Kidney (tissue), 14 donors: ENCODE data around the gene LIPC. TPM values are rescaled to one million over a fixed set of nuclear protein-coding genes. Genes with fewer than 3 reads are reported as not detected.

ENCODE experiments used
- DNase-seq, 5 donors: peaks; one replicate each; pipeline ENCODE4 v3.0.0-alpha.2; 2013 to 2020
- FAIRE-seq: peaks from 2 replicates; lab custom pipeline; 2012; peaks lifted over from hg19 to GRCh38; lab: Jason Lieb, UNC
- H3K27ac ChIP-seq, 2 donors: one replicate each; pipeline ENCODE4 v1.7.0; 2013; ENCODE audit warnings: low read depth in 2 of 2, low read length in 2 of 2, inconsistent platforms in 1 of 2
- H3K27me3 ChIP-seq: one replicate; pipeline ENCODE4 v1.7.1; 2013; ENCODE audit warnings: low read length, inconsistent platforms; ENCODE audit not compliant: control insufficient read depth, insufficient read depth
- H3K36me3 ChIP-seq, 3 donors: one replicate each; pipeline versions ENCODE4 v1.7.0 to v1.7.1; 2013; ENCODE audit warnings: low read length in 3 of 3, control low read depth in 1 of 3, inconsistent platforms in 1 of 3; ENCODE audit not compliant: insufficient read depth in 3 of 3, control insufficient read depth in 2 of 3
- H3K4me1 ChIP-seq, 3 donors: one replicate each; pipeline versions ENCODE4 v1.7.0 to v1.7.1; 2013; ENCODE audit warnings: low read length in 3 of 3, inconsistent platforms in 1 of 3, low read depth in 1 of 3; ENCODE audit not compliant: control insufficient read depth in 2 of 3, insufficient read depth in 2 of 3
- H3K4me3 ChIP-seq, 3 donors: one replicate each; pipeline versions ENCODE4 v1.7.0 to v1.8.1; 2013; ENCODE audit warnings: low read length in 3 of 3, control low read depth in 1 of 3, inconsistent platforms in 1 of 3
- H3K9ac ChIP-seq, 3 donors: one replicate each; pipeline versions ENCODE4 v1.7.0 to v1.7.1; 2013; ENCODE audit warnings: low read length in 3 of 3, control low read depth in 1 of 3, inconsistent platforms in 1 of 3
- H3K9me3 ChIP-seq, 3 donors: one replicate each; pipeline versions ENCODE4 v1.7.0 to v1.7.1; 2013; ENCODE audit warnings: low read length in 3 of 3, control low read depth in 1 of 3, inconsistent platforms in 1 of 3; ENCODE audit not compliant: control insufficient read depth in 2 of 3, insufficient read depth in 1 of 3
- intact Hi-C: fragments of 100-400 bp; cut with DNase I; formaldehyde crosslinking; loops from one replicate; pipeline ENCODE4 v1.11.1; 2022
- polyA plus RNA-seq: library from polyadenylated mRNA; stranded (reverse); fragments of 350-450 nt; fragmentation: Illumina TruSeq; extraction: RNeasy Lipid Tissue Mini Kit (QIAGEN cat#74804); gene quantifications from one replicate; pipeline ENCODE4 v1.2.3, GENCODE V29; 2014; ENCODE audit warnings: low read depth, low replicate concordance; ENCODE audit not compliant: insufficient read depth
- total RNA-seq: library from RNA; stranded (reverse); fragmentation: NEBNext Ultra II Directional; extraction: Animal tissue kit (Norgen Biotek cat#: 25700); gene quantifications from one replicate; pipeline ENCODE4 v1.2.1, GENCODE V29; 2021
- TF ChIP-seq, protein P1 (sequence below): IDR thresholded peaks from 3 replicates; pipeline ENCODE4 v1.5.1; 2012; ENCODE audit warnings: mild to moderate bottlenecking, moderate library complexity, borderline replicate concordance; ENCODE audit not compliant: insufficient read depth; ENCODE audit errors: extremely low read depth
- donor health status: control.
- donor health status: control.
- donor health status: control.
- donor health status: control.
- donor health status: control.
- donor health status: DM: yes; HTN: yes; CAD: no.
- donor health status: Normal renal cell carcinoma (clear cell type).

LIPC gene
- total and polyA plus RNA-seq, 2 donors from 2014 or later = 9.9 to 21.6 TPM

DNA sequence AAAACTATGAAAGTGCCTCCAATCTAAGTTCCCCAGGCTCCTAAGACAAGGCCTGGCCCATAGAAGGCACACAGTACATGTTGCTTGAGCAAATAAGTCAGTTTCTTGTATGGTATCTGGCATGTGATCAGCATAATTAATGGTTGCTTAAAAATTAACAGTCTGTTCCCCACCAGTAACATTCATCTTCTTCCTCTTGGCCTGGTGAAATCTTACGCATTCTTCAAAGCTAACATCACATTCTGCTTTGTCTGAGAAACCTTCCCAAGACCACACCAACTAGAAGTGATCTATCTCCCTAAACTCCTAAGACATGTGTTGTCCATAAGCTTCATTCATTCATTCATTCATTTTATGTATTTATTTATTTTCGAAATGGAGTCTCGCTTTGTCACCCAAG lies 48.1 kb downstream of the LIPC start:
- peaks cover 7 to 27% (median 26%) of the 10 kb centered on the region in 3 donors for H3K4me1 ChIP-seq
- TF ChIP-seq, protein P1, sequence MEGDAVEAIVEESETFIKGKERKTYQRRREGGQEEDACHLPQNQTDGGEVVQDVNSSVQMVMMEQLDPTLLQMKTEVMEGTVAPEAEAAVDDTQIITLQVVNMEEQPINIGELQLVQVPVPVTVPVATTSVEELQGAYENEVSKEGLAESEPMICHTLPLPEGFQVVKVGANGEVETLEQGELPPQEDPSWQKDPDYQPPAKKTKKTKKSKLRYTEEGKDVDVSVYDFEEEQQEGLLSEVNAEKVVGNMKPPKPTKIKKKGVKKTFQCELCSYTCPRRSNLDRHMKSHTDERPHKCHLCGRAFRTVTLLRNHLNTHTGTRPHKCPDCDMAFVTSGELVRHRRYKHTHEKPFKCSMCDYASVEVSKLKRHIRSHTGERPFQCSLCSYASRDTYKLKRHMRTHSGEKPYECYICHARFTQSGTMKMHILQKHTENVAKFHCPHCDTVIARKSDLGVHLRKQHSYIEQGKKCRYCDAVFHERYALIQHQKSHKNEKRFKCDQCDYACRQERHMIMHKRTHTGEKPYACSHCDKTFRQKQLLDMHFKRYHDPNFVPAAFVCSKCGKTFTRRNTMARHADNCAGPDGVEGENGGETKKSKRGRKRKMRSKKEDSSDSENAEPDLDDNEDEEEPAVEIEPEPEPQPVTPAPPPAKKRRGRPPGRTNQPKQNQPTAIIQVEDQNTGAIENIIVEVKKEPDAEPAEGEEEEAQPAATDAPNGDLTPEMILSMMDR = no peak
- intact Hi-C loops = no loop called here
- H3K36me3 ChIP-seq = no peaks in the 10 kb centered on the region
- DNase-seq (no peak), FAIRE-seq (no peak)
- H3K27ac ChIP-seq = peak overlapping the region in 1 of 2 donors; percentile 82
- no peaks in the 10 kb centered on the region for H3K9me3 ChIP-seq
- no peak overlapping the region for H3K9ac ChIP-seq
- H3K4me3 ChIP-seq = no peak overlapping the region
- H3K27me3 ChIP-seq = no peaks in the 10 kb centered on the region

DNA sequence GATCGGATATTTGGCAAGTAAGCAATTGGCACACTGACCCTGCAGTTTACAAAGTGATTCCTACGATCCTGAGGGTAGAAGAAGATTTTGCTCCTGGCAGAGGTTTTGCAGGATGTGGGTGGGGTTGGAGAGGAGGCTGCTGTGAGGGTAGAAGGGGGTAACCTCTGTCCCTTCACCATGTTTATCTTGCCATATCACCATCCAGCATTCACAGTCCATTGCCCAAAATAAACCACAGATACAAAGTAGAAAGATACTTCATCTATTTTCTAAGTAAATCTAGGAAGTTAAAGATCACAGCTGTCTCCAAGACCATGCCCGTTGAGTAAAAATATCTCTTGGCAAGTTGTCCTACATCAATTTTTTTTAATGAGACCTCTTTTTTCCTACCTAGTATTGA lies 51.6 kb downstream of the LIPC start:
- Histone ChIP-seq H3K36me3 (no peaks in the 10 kb centered on the region), H3K9ac (no peak overlapping the region), H3K9me3 (no peaks in the 10 kb centered on the region), H3K4me3 (no peak overlapping the region), H3K4me1 (peaks cover 0 to 8% (median 3%) of the 10 kb centered on the region in 3 donors), H3K27ac (no peak overlapping the region), H3K27me3 (no peaks in the 10 kb centered on the region)
- intact Hi-C loops = no loop called here
- FAIRE-seq (no peak), DNase-seq (no peak)
- TF ChIP-seq, protein P1 = no peak

DNA sequence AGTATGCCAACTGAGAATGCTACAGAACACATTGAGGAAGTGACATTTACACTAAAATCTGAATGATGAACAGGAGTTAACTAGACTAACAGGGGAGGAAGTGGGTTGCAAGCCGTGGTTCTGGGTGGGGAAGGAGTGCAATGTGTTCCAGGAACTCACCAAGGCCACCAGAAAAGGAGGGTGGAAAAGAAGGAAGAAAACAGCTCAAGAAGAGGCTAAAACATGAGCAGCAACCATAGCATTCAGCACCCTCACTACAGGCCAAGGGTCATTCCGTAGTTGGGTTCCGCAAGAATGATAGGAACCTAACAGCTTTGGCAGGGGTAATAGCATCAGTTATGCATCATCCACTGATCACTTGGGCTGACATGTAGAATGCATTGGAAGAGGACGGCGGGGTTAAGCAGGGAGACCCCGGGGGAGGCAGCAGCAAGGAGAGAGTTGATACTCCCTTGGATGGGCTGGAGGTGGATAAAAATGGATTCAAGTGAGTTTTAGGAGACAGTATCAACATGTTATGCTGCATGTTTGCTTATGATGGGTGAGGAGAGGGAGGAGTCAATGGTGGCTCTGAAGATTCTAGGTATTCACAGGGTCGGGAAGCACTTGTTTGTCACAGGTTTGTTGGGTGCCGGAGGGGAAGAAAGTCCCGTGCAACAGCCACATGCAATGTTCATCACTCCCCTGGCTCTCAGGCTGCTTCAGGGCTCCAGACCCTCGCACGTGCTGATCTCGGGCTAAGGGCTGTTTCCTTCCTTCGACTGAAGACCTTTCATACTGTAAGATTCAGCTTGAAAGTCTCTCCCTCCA lies 53.2 kb downstream of the LIPC start:
- Histone ChIP-seq H3K27me3 (no peaks in the 10 kb centered on the region), H3K4me1 (no peaks in the 10 kb centered on the region), H3K9me3 (peaks cover 0 to 4% (median 0%) of the 10 kb centered on the region in 3 donors), H3K36me3 (no peaks in the 10 kb centered on the region), H3K27ac (no peak overlapping the region), H3K9ac (no peak overlapping the region), H3K4me3 (no peak overlapping the region)
- intact Hi-C loops = no loop called here
- FAIRE-seq (no peak), DNase-seq (no peak)
- TF ChIP-seq, protein P1 = no peak

DNA sequence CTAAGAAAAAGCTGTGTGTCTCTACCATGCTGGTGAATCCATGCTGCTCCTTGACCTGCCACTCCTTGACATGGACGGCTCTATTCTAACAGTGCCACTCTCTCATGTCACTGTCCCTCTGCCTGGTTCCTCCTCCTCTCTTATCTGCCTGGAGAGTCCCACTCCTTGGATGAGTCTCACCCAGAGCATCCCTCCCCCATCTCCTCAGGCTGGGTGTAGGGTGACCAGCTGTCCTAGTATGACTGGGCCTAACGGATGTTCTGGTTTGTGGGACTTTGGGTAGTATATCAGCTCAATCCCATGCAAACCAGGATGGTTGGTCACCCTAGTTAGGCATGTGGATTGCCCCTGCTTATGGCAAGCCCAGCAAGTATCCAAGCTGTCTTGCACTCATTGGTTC lies 54.3 kb downstream of the LIPC start:
- no peaks in the 10 kb centered on the region for H3K36me3 ChIP-seq
- peaks cover 0 to 4% (median 0%) of the 10 kb centered on the region in 3 donors for H3K9me3 ChIP-seq
- H3K4me3 ChIP-seq = no peak overlapping the region
- no peak overlapping the region for H3K9ac ChIP-seq
- DNase-seq (no peak), FAIRE-seq (no peak)
- H3K27ac ChIP-seq = no peak overlapping the region
- TF ChIP-seq, protein P1 = no peak
- no peaks in the 10 kb centered on the region for H3K4me1 ChIP-seq
- H3K27me3 ChIP-seq = no peaks in the 10 kb centered on the region
- intact Hi-C loops = no loop called here
